ENCODE data around the gene PARP9. TPM values are rescaled to one million over a fixed set of nuclear protein-coding genes. Genes with fewer than 3 reads are reported as not detected.

Gene PARP9
- total RNA-seq, 2 experiments from 2014 or later: 107 to 114 TPM

GRCh38 chr3:122535964-122536631 is 28.0 kb downstream of the PARP9 start:
- Mint-ChIP-seq H3K4me1 (peaks cover 32% of the 10 kb centered on the region), H3K27me3 (no peaks in the 10 kb centered on the region), H3K9me3 (no peaks in the 10 kb centered on the region), H3K4me3 (no peak overlapping the region), H3K36me3 (peaks cover 64% of the 10 kb centered on the region), H3K27ac (no peak overlapping the region)
- POLR2A ChIA-PET: interaction anchor here (0.8 kb wide), 1 partner anchor 13 kb away, joined by 3 read pairs; no protein-coding TSS in a partner anchor
- ATAC-seq (ENCODE audit: low read depth) (no peak), DNase-seq (no peak)

- Mint-ChIP-seq H3K27ac (peak overlapping the region; percentile 70), H3K36me3 (peaks cover 55% of the 10 kb centered on the region), H3K4me3 (no peak overlapping the region), H3K9me3 (no peaks in the 10 kb centered on the region), H3K4me1 (peaks cover 23% of the 10 kb centered on the region), H3K27me3 (no peaks in the 10 kb centered on the region)
- DNase-seq: no peak
- POLR2A ChIA-PET: interaction anchor here (0.6 to 1.0 kb wide), 2 partner anchors 15 to 19 kb away, joined by 4 to 5 read pairs; partner anchors contain the start of gene KPNA1
- ATAC-seq (ENCODE audit: low read depth): peak; percentile 90
Measured at GRCh38 chr3:122533931-122534334, 30.2 kb downstream of the PARP9 start.

- Mint-ChIP-seq H3K27me3 (no peaks in the 10 kb centered on the region), H3K4me3 (no peak overlapping the region), H3K9me3 (no peaks in the 10 kb centered on the region), H3K4me1 (peaks cover 20% of the 10 kb centered on the region), H3K36me3 (peaks cover 54% of the 10 kb centered on the region), H3K27ac (no peak overlapping the region)
- DNase-seq (no peak), ATAC-seq (ENCODE audit: low read depth) (no peak)
- POLR2A ChIA-PET: interaction anchor here (1.0 kb wide), 1 partner anchor 19 kb away, joined by 4 read pairs; the partner anchor contains the start of gene KPNA1
Measured at GRCh38 chr3:122533480-122533879, 30.6 kb downstream of the PARP9 start.

- Mint-ChIP-seq H3K27me3 (no peaks in the 10 kb centered on the region), H3K9me3 (no peaks in the 10 kb centered on the region), H3K27ac (no peak overlapping the region), H3K4me3 (no peak overlapping the region), H3K4me1 (peaks cover 13% of the 10 kb centered on the region), H3K36me3 (peaks cover 47% of the 10 kb centered on the region)
- DNase-seq: no peak
- POLR2A ChIA-PET: no interaction called here
- no peak for ATAC-seq (ENCODE audit: low read depth)
Measured at GRCh38 chr3:122530164-122530563, 33.9 kb downstream of the PARP9 start.

- Mint-ChIP-seq H3K9me3 (no peaks in the 10 kb centered on the region), H3K36me3 (peaks cover 15% of the 10 kb centered on the region), H3K4me1 (no peaks in the 10 kb centered on the region), H3K27ac (no peak overlapping the region), H3K4me3 (no peak overlapping the region), H3K27me3 (peaks cover 2% of the 10 kb centered on the region)
- POLR2A ChIA-PET: interaction anchor here (0.6 kb wide), 1 partner anchor 166 kb away, joined by 3 read pairs; no protein-coding TSS in a partner anchor
- no peak for DNase-seq
- ATAC-seq (ENCODE audit: low read depth): no peak
Measured at GRCh38 chr3:122523317-122523716, 40.8 kb downstream of the PARP9 start.

- Mint-ChIP-seq H3K4me1 (no peaks in the 10 kb centered on the region), H3K4me3 (no peak overlapping the region), H3K9me3 (no peaks in the 10 kb centered on the region), H3K27ac (no peak overlapping the region), H3K36me3 (peaks cover 3% of the 10 kb centered on the region), H3K27me3 (peaks cover 4% of the 10 kb centered on the region)
- POLR2A ChIA-PET: interaction anchor here (0.7 to 1.5 kb wide), 3 partner anchors 104 to 279 kb away, joined by 3 to 4 read pairs (median 3); partner anchors contain the start of gene WDR5B
- ATAC-seq (ENCODE audit: low read depth) (no peak), DNase-seq (no peak)
Measured at GRCh38 chr3:122520861-122521260, 43.2 kb downstream of the PARP9 start.

- Mint-ChIP-seq H3K9me3 (no peaks in the 10 kb centered on the region), H3K4me3 (no peak overlapping the region), H3K36me3 (peaks cover 3% of the 10 kb centered on the region), H3K27me3 (peaks cover 4% of the 10 kb centered on the region), H3K27ac (no peak overlapping the region), H3K4me1 (peaks cover 5% of the 10 kb centered on the region)
- DNase-seq (no peak), ATAC-seq (ENCODE audit: low read depth) (no peak)
- POLR2A ChIA-PET: no interaction called here
Measured at GRCh38 chr3:122519693-122520092, 44.4 kb downstream of the PARP9 start.

- no peak overlapping the region for H3K27ac Mint-ChIP-seq
- no peak for ATAC-seq (ENCODE audit: low read depth)
- H3K4me3 Mint-ChIP-seq: no peak overlapping the region
- no peak for DNase-seq
- H3K4me1 Mint-ChIP-seq: peaks cover 14% of the 10 kb centered on the region
- POLR2A ChIA-PET: interaction anchor here (0.7 kb wide), 1 partner anchor 133 kb away, joined by 3 read pairs; the partner anchor contains the start of gene FAM162A
- no peaks in the 10 kb centered on the region for H3K9me3 Mint-ChIP-seq
- peaks cover 5% of the 10 kb centered on the region for H3K36me3 Mint-ChIP-seq
- H3K27me3 Mint-ChIP-seq: peaks cover 4% of the 10 kb centered on the region
Measured at GRCh38 chr3:122516846-122517360, 47.2 kb downstream of the PARP9 start.

GRCh38 chr3:122515870-122516269 is 48.2 kb downstream of the PARP9 start:
- peak overlapping the region; percentile 4 for H3K4me3 Mint-ChIP-seq
- H3K9me3 Mint-ChIP-seq: no peaks in the 10 kb centered on the region
- POLR2A ChIA-PET: interaction anchor here (1.7 kb wide), 1 partner anchor 131 kb away, joined by 6 read pairs; the partner anchor contains the start of gene FAM162A
- ATAC-seq (ENCODE audit: low read depth) (no peak), DNase-seq (no peak)
- peaks cover 4% of the 10 kb centered on the region for H3K36me3 Mint-ChIP-seq
- H3K27ac Mint-ChIP-seq: no peak overlapping the region
- H3K27me3 Mint-ChIP-seq: peaks cover 4% of the 10 kb centered on the region
- peaks cover 19% of the 10 kb centered on the region for H3K4me1 Mint-ChIP-seq

GRCh38 chr3:122515020-122515468 is 49.1 kb downstream of the PARP9 start:
- Mint-ChIP-seq H3K9me3 (no peaks in the 10 kb centered on the region), H3K27me3 (peaks cover 4% of the 10 kb centered on the region), H3K27ac (peak overlapping the region; percentile 84), H3K4me3 (peak overlapping the region; percentile 86), H3K36me3 (peaks cover 2% of the 10 kb centered on the region), H3K4me1 (peaks cover 19% of the 10 kb centered on the region)
- no peak for ATAC-seq (ENCODE audit: low read depth)
- DNase-seq: no peak
- POLR2A ChIA-PET: interaction anchor here (0.6 to 1.9 kb wide), 11 partner anchors 9 to 166 kb away, joined by 3 to 7 read pairs (median 3); partner anchors contain the start of genes FAM162A, PARP14 and WDR5B

- H3K9me3 Mint-ChIP-seq: no peaks in the 10 kb centered on the region
- peaks cover 20% of the 10 kb centered on the region for H3K4me1 Mint-ChIP-seq
- H3K27ac Mint-ChIP-seq: peak within 1 kb of the TSS; percentile 90
- peaks cover 8% of the 10 kb centered on the region for H3K36me3 Mint-ChIP-seq
- ATAC-seq (ENCODE audit: low read depth): peak; percentile 94
- POLR2A ChIA-PET: interaction anchor here (0.6 to 1.9 kb wide), 11 partner anchors 9 to 166 kb away, joined by 3 to 7 read pairs (median 3); partner anchors contain the start of genes FAM162A, PARP14 and WDR5B
- peak; percentile 94 for DNase-seq
- peaks cover 4% of the 10 kb centered on the region for H3K27me3 Mint-ChIP-seq
- H3K4me3 Mint-ChIP-seq: peak within 1 kb of the TSS; percentile 95
Measured at GRCh38 chr3:122514123-122515019, 49.7 kb downstream of the PARP9 start, which contains the start of gene KPNA1. Gene KPNA1 (minus strand): TSS chr3:122514939. CDS start chr3:122496565, 18,374 bp downstream.

GRCh38 chr3:122513386-122514122 is 50.5 kb downstream of the PARP9 start:
- Mint-ChIP-seq H3K9me3 (no peaks in the 10 kb centered on the region), H3K4me1 (peaks cover 21% of the 10 kb centered on the region), H3K27me3 (peaks cover 4% of the 10 kb centered on the region), H3K36me3 (peaks cover 10% of the 10 kb centered on the region), H3K27ac (peak overlapping the region; percentile 90), H3K4me3 (peak overlapping the region; percentile 95)
- POLR2A ChIA-PET: interaction anchor here (0.9 to 1.9 kb wide), 3 partner anchors 8 to 166 kb away, joined by 3 to 7 read pairs (median 4); partner anchors contain the start of gene WDR5B
- ATAC-seq (ENCODE audit: low read depth) (no peak), DNase-seq (no peak)

Data from activated naive CD8-positive, alpha-beta T cell treated with anti-CD3 and anti-CD28 coated beads, Interleukin-2, amount 10 ng/mL, durations not matched to agents 7 days and 5 days (primary cell).